Myometrial cell (primary cell): Measurements from ENCODE around the gene SLC2A5. TPM values are rescaled to one million over a fixed set of nuclear protein-coding genes. Genes with fewer than 3 reads are reported as not detected.

ENCODE experiments used
- total RNA-seq: library from RNA; depleted of rRNA; stranded (reverse); fragments of >200 nt; gene quantifications from 2 replicates; pipeline ENCODE4 v1.2.3, GENCODE V29; 2015

The SLC2A5 gene, protein sequence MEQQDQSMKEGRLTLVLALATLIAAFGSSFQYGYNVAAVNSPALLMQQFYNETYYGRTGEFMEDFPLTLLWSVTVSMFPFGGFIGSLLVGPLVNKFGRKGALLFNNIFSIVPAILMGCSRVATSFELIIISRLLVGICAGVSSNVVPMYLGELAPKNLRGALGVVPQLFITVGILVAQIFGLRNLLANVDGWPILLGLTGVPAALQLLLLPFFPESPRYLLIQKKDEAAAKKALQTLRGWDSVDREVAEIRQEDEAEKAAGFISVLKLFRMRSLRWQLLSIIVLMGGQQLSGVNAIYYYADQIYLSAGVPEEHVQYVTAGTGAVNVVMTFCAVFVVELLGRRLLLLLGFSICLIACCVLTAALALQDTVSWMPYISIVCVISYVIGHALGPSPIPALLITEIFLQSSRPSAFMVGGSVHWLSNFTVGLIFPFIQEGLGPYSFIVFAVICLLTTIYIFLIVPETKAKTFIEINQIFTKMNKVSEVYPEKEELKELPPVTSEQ
- total RNA-seq, result 3.5 and 4.1 TPM in 2 replicates

DNA sequence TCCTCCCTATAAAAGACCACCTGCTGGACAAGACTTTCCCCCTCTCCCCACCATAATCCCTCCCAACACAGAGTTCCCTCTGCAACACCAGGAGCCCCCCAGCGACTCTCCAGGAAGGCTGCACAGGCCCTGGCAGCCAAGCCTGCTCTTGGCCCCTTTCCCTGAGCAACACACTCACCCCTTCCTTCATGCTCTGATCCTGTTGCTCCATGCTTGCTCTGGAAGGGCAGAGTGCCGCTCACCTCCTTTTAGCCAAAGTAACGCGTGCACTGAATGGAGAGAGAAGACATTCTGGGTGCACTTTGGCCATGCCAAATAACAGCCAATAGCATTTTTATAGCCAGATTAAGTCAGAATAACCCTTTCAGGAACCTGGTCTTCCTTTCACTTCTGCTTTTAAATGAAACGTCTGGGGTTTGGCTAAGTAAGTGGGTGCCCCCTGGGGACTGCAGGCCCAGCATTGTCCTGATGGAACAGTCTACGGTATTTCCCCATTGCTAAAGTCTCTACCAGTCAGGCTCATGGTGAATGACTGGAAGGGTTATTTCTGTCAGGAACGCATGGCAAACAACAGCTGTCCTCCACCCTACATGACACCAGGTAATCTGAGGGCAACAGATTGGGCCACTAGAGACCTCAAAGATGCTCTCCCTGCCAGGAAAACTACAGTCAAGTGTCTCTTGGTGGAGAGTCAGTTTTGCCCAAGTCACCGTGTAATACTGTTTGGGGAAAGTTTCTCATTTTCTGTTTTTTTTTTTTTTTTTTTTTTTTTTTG lies at the start of gene SLC2A5:
Gene SLC2A5, minus strand, starts transcription at position 310 of the 775 bp plus-strand sequence. Its CDS starts 99 bp downstream, at position 211.

Other genes with a start within 250 kb of the SLC2A5 start
- 2,181 and 2,403 TPM in 2 replicates for gene ENO1, start 190.9 kb downstream of the SLC2A5 start, total RNA-seq
- gene CA6, start 123.8 kb downstream of the SLC2A5 start, total RNA-seq, result not detected in 2 replicates
- gene SLC2A7, start 43.2 kb downstream of the SLC2A5 start, total RNA-seq, result not detected in 2 replicates
- 4.0 and 4.6 TPM in 2 replicates for gene GPR157, start 59.5 kb upstream of the SLC2A5 start, total RNA-seq
- 111 and 113 TPM in 2 replicates for gene H6PD, start 165.1 kb upstream of the SLC2A5 start, total RNA-seq
- 11.9 and 12.1 TPM in 2 replicates for gene SPSB1, start 223.3 kb upstream of the SLC2A5 start, total RNA-seq